D721Med (cell line): ENCODE measurements around the gene VHLL.
"Not testable (repeated sequence)": the region's sequence is repeated elsewhere in the genome, so short reads cannot be mapped to it uniquely, and the experiment has no call there.

Source experiments
- DNase-seq: peaks from one replicate; pipeline ENCODE4 v3.0.0; 2011; ENCODE audit warnings: low spot score; ENCODE audit not compliant: insufficient read length
- FAIRE-seq: peaks from 2 replicates; lab custom pipeline; 2011; peaks lifted over from hg19 to GRCh38; lab: Jason Lieb, UNC
- CTCF ChIP-seq: IDR thresholded peaks from 2 replicates; pipeline ENCODE4 v1.5.1; 2012; ENCODE audit warnings: mild to moderate bottlenecking, control low read depth; ENCODE audit not compliant: insufficient read depth; ENCODE audit errors: missing control alignments

VHLL gene

DNA sequence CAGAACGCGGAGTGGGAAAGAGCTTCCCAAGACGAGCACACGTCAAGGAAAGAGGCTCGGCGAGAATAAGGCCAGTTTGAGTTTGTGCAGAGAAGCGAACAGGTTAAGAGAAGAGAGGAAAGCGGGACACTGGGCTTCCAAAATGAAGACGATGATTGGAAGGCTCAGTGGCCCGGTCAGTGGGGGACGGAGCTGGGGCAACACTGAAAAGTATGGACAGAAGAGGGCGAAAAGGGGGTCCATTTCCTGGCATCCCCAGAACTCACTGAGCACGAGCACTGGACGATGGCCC is 38.7 kb upstream of the VHLL start:
- no peak for FAIRE-seq
- DNase-seq, result no peak
- no peak for TF ChIP-seq CTCF

DNA sequence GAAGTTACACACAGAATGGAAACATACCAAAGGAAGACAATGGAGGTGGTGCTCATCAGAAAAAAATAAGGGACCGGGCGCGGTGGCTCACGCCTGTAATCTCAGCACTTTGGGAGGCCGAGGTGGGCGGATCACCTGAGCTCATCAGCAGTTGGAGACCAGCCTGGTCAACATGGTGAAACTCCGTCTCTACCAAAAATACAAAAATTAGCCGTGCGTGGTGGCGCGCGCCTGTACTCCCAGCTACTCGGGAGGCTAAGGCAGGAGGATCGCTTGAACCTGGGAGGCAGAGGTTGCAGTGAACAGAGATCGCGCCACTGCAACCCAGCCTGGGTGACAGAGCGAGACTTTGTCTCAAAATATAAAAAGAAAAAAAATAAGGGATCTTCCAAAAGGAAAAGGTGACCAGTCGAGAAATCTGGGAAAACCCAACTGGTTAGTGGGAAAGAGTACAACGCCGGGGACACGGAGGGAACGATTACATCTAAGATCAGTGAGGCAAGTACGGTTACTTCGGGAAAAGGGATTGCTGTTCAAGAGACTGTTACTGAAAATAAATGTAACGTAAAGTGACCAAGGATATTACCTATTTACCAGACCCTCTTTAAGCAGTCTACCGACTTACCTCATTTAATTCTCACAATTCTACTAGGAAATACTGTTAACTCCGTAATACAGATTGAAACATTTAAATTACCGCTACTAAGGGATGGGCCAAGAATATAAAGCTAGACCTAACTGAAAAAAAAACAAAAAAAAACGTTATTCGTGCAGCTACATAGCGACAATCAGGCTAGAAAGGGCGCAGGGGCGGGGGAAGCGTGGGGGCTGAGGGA is 38.2 kb upstream of the VHLL start:
- no peak for DNase-seq
- no peak for FAIRE-seq
- TF ChIP-seq CTCF, result no peak

- DNase-seq, result no peak
- peak; percentile 40 for TF ChIP-seq CTCF
- FAIRE-seq, result peak; percentile 58
Measured at GRCh38 chr1:156336242-156336641, 37.1 kb upstream of the VHLL start.

- DNase-seq, FAIRE-seq: not testable (repeated sequence)
Measured at GRCh38 chr1:156323179-156323578, 24.1 kb upstream of the VHLL start.

DNA sequence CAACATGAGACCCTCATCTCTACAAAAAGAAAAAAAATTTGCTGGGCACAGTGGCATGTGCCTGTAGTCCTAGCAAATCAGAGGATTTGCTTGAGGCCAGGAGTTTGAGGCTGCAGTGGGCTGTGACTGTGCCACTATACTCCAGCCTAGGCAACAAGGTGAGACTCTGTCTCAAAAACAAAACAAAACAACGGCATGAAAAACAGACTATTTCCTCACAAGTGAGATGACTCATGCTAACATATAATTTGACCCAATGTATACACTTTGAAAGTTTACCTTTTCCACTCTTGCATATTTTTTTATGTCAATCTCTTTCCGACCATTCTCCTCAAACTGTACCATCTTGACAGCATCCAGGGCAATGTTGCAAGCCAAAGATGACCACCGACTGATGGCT is 21.5 kb upstream of the VHLL start:
- no peak for FAIRE-seq
- DNase-seq, result no peak
- TF ChIP-seq CTCF, result no peak

DNA sequence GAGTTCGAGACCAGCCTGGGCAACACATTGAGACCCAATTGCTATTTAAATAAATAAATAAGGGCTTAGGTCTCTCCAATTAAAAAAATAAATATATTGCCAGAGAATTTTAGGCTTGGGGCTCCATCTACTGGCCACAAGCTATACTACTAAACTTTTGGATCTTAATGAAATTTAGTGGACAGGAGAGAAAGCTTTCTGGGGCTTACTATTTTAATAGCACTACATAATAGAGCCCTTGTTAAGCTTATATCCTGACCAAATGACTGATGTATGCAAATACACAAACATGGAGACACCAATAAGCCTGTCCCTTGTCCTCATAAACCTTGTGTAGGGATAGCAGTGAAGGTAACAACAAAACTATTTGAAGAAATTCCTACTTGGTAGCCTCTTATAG is 20.6 kb upstream of the VHLL start:
- DNase-seq (peak; percentile 43), FAIRE-seq (peak; percentile 25)
- TF ChIP-seq CTCF, result peak; percentile 53

DNA sequence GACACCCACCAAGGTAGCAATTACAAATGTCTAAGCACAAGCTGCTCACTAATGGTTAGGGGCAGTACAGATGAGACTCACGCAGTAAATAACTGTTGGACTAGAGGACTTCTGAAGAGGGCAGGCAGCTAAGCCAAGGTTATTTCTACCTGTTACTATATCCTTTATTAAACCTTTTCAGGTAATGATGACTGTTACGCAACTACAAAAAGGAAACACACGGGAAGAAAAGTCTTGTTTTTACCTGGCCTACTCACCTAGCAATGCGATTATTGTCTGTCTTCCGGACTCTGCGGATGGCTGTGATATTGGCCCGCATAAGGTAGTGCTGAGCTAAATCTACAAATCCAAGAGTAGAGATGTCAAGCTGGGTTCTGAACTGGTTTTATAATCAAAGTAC is 17.8 kb upstream of the VHLL start:
- DNase-seq (no peak), FAIRE-seq (no peak)
- no peak for TF ChIP-seq CTCF
